Measurements from ENCODE around the gene TBC1D22A. TPM values are rescaled to one million over a fixed set of nuclear protein-coding genes. Genes with fewer than 3 reads are reported as not detected.

Gene TBC1D22A
- total and polyA plus RNA-seq, 9 of the 15 experiments (the other 6 are each of a cell fraction or from before 2014, with no cell fraction given): 0.20 to 11.5 (median 5.2) TPM

GRCh38 chr22:46795845-46796565, 33.6 kb downstream of the TBC1D22A start (continued):
- no peak for TF ChIP-seq RERE (CRISPR knock-in tag; IDR thresholded peaks at IDR 0.05; ENCODE audit: borderline replicate concordance)
- TF ChIP-seq NRF1 (conservative IDR thresholded peaks at IDR 0.05 in 1 of 2, IDR thresholded peaks at IDR 0.05 in 1 of 2): no peak
- no peak for TF ChIP-seq TCFL5 (CRISPR knock-in tag; conservative IDR thresholded peaks at IDR 0.05)
- TF ChIP-seq HNRNPK (IDR thresholded peaks at IDR 0.05; ENCODE audit: low read depth, low read length, poor library complexity, severe bottlenecking): no peak
- no peak for TF ChIP-seq POLR3A (IDR thresholded peaks at IDR 0.05; ENCODE audit: borderline replicate concordance, extremely low read depth, insufficient read depth, insufficient read length)
- TF ChIP-seq ZNF583 (CRISPR knock-in tag; IDR thresholded peaks at IDR 0.05): no peak
- TF ChIP-seq CTBP1 (IDR thresholded peaks at IDR 0.05; ENCODE audit: borderline replicate concordance): no peak
- TF ChIP-seq ZNF589 (CRISPR knock-in tag; IDR thresholded peaks at IDR 0.05; ENCODE audit: low read depth): no peak

Measured in K562 (cell line).